Stomach (tissue), 4 donors: ENCODE measurements around the gene PTH2.
"Not testable (repeated sequence)": the region's sequence is repeated elsewhere in the genome, so short reads cannot be mapped to it uniquely, and the experiment has no call there.

Source experiments
- POLR2A ChIP-seq, 4 donors: fragments of 450-650 bp; IDR thresholded peaks; one replicate each; pipeline ENCODE4 v1.6.1; 2016; ENCODE audit warnings: antibody characterized with exemption in 4 of 4, control low read depth in 2 of 4, mild to moderate bottlenecking in 1 of 4, moderate library complexity in 1 of 4
- POLR2AphosphoS5 ChIP-seq, 3 donors: sonication (generic); formaldehyde crosslinking; IDR thresholded peaks; one replicate each; pipeline ENCODE4 v1.6.1; 2016; ENCODE audit warnings: antibody characterized with exemption in 3 of 3

GRCh38 chr19:49444100-49444700 lies 21.0 kb upstream of the PTH2 start:
- not testable (repeated sequence) for TF ChIP-seq POLR2A, POLR2AphosphoS5 (IDR thresholded peaks at IDR 0.05)
